GM23338 (cell line): ENCODE results near the gene CDH23.

Experiments used
- CTCF ChIP-seq, 2 experiments: fragments of 200-600 bp in 1 of 2; sonication (generic) in 1 of 2; conservative IDR thresholded peaks; 2 replicates each; pipeline versions ENCODE4 v1.5.1 to v1.6.1; 2016 to 2017; ENCODE audit warnings: antibody characterized with exemption in 2 of 2, low read depth in 2 of 2, mild to moderate bottlenecking in 2 of 2, moderate library complexity in 1 of 2
- EZH2 ChIP-seq: fragments of 200-600 bp; sonication (generic); IDR thresholded peaks from one replicate; pipeline ENCODE4 v1.8.0; 2017; ENCODE audit warnings: antibody characterized with exemption, mild to moderate bottlenecking, low read depth; ENCODE audit not compliant: unreplicated experiment

- no peak for TF ChIP-seq CTCF (conservative IDR thresholded peaks at IDR 0.05; ENCODE audit: low read depth in 2 of 2)
- TF ChIP-seq EZH2 = no peak
Observed at GRCh38 chr10:71710519-71710918, 313.8 kb downstream of the CDH23 start.
